Measurements from ENCODE around the gene GIT2. TPM values are rescaled to one million over a fixed set of nuclear protein-coding genes. Genes with fewer than 3 reads are reported as not detected.

The GIT2 gene
- total RNA-seq (100 to 1,000 TPM in 1 of 2 experiments, 10 to 100 TPM in 1; 99.0 to 102 TPM), polyA plus RNA-seq (10 to 100 TPM; 54.9 to 67.4 (median 57.6) TPM), total RNA-seq (91.5 to 157 (median 112) reads per million in 6 experiments)

- Mint-ChIP-seq H3K36me3 (peaks cover 0 to 15% (median 0%) of the 10 kb centered on the region in 3 donors), H3K4me3 (peak within 1 kb of the TSS; percentile 93 to 98 (median 96)), H3K4me1 (peaks cover 27 to 79% (median 60%) of the 10 kb centered on the region in 4 donors), H3K27me3 (no peaks in the 10 kb centered on the region), H3K9me3 (no peaks in the 10 kb centered on the region), H3K27ac (peak within 1 kb of the TSS; percentile 84 to 99 (median 96))
- ATAC-seq, result peak; percentile 80 to 86
- peak; percentile 83 to 98 (median 93) for DNase-seq
- POLR2A ChIA-PET, result interaction anchor here (0.5 to 1.6 kb wide), 3 partner anchors 8 to 423 kb away, joined by 3 to 4 read pairs (median 4); partner anchors contain the start of genes MMAB and MVK
These were observed at the start of gene GIT2 for GRCh38 chr12:109995686-109996482. TSS of gene GIT2 (minus strand) at chr12:109996368. CDS start at chr12:109996224, 144 bp downstream.

GRCh38 chr12:110042264-110042663 is 46.1 kb upstream of the GIT2 start:
- Mint-ChIP-seq H3K4me1 (peaks cover 20 to 56% (median 42%) of the 10 kb centered on the region in 4 donors), H3K27ac (peak overlapping the region in 6 of 10 donors; percentile 35 to 87 (median 64)), H3K4me3 (no peak overlapping the region), H3K27me3 (no peaks in the 10 kb centered on the region), H3K36me3 (peaks cover 0 to 38% (median 6%) of the 10 kb centered on the region in 3 donors), H3K9me3 (no peaks in the 10 kb centered on the region)
- DNase-seq (no peak), ATAC-seq (no peak)
- POLR2A ChIA-PET, result no interaction called here

GRCh38 chr12:110039085-110039807 is 43.1 kb upstream of the GIT2 start:
- no peaks in the 10 kb centered on the region for H3K27me3 Mint-ChIP-seq
- peak; percentile 74 to 91 for ATAC-seq
- H3K36me3 Mint-ChIP-seq, result peaks cover 0 to 55% (median 12%) of the 10 kb centered on the region in 3 donors
- POLR2A ChIA-PET, result interaction anchor here (1.1 kb wide), 1 partner anchor 40 kb away, joined by 4 read pairs; the partner anchor contains the start of gene ANKRD13A
- peaks cover 28 to 40% (median 34%) of the 10 kb centered on the region in 4 donors for H3K4me1 Mint-ChIP-seq
- peak overlapping the region; percentile 76 to 94 (median 90) for H3K27ac Mint-ChIP-seq
- DNase-seq, result peak in 6 of 10 donors; percentile 12 to 66 (median 28)
- H3K9me3 Mint-ChIP-seq, result no peaks in the 10 kb centered on the region
- peak overlapping the region in 7 of 10 donors; percentile 22 to 41 (median 33) for H3K4me3 Mint-ChIP-seq

GRCh38 chr12:110038741-110039084 is 42.5 kb upstream of the GIT2 start:
- H3K4me3 Mint-ChIP-seq, result peak overlapping the region in 1 of 10 donors; percentile 35
- DNase-seq (no peak), ATAC-seq (no peak)
- H3K27me3 Mint-ChIP-seq, result no peaks in the 10 kb centered on the region
- H3K27ac Mint-ChIP-seq, result peak overlapping the region; percentile 36 to 94 (median 88)
- no peaks in the 10 kb centered on the region for H3K9me3 Mint-ChIP-seq
- POLR2A ChIA-PET, result interaction anchor here (1.9 kb wide), 1 partner anchor 9 kb away, joined by 8 read pairs; no protein-coding TSS in a partner anchor
- peaks cover 28 to 37% (median 33%) of the 10 kb centered on the region in 4 donors for H3K4me1 Mint-ChIP-seq
- H3K36me3 Mint-ChIP-seq, result peaks cover 0 to 57% (median 15%) of the 10 kb centered on the region in 3 donors

- H3K36me3 Mint-ChIP-seq, result peaks cover 5 to 59% (median 11%) of the 10 kb centered on the region in 3 donors
- no peaks in the 10 kb centered on the region for H3K9me3 Mint-ChIP-seq
- ATAC-seq, result no peak
- H3K27ac Mint-ChIP-seq, result peak overlapping the region in 4 of 10 donors; percentile 44 to 67 (median 48)
- H3K27me3 Mint-ChIP-seq, result no peaks in the 10 kb centered on the region
- H3K4me3 Mint-ChIP-seq, result no peak overlapping the region
- DNase-seq, result no peak
- POLR2A ChIA-PET, result interaction anchor here (1.9 kb wide), 1 partner anchor 10 kb away, joined by 8 read pairs; no protein-coding TSS in a partner anchor
- peaks cover 21 to 28% (median 24%) of the 10 kb centered on the region in 4 donors for H3K4me1 Mint-ChIP-seq
These were observed 41.1 kb upstream of the GIT2 start for GRCh38 chr12:110037315-110037714.

GRCh38 chr12:110035534-110036104 is 39.5 kb upstream of the GIT2 start:
- Mint-ChIP-seq H3K4me1 (peaks cover 19 to 28% (median 21%) of the 10 kb centered on the region in 4 donors), H3K27ac (peak overlapping the region in 4 of 10 donors; percentile 27 to 81 (median 56)), H3K27me3 (no peaks in the 10 kb centered on the region), H3K4me3 (no peak overlapping the region), H3K36me3 (peaks cover 5 to 66% (median 9%) of the 10 kb centered on the region in 3 donors), H3K9me3 (no peaks in the 10 kb centered on the region)
- POLR2A ChIA-PET, result interaction anchor here (0.6 kb wide), 1 partner anchor 12 kb away, joined by 3 read pairs; no protein-coding TSS in a partner anchor
- no peak for DNase-seq
- no peak for ATAC-seq

- Mint-ChIP-seq H3K9me3 (no peaks in the 10 kb centered on the region), H3K27me3 (no peaks in the 10 kb centered on the region), H3K36me3 (peaks cover 5 to 79% (median 9%) of the 10 kb centered on the region in 3 donors), H3K4me1 (peaks cover 3 to 11% (median 7%) of the 10 kb centered on the region in 4 donors), H3K4me3 (no peak overlapping the region), H3K27ac (peak overlapping the region in 3 of 10 donors; percentile 32 to 76 (median 56))
- POLR2A ChIA-PET, result no interaction called here
- DNase-seq, result no peak
- ATAC-seq, result no peak
These were observed 37.7 kb upstream of the GIT2 start for GRCh38 chr12:110033888-110034287.

- Mint-ChIP-seq H3K4me3 (no peak overlapping the region), H3K9me3 (no peaks in the 10 kb centered on the region), H3K27me3 (no peaks in the 10 kb centered on the region), H3K36me3 (peaks cover 5 to 86% (median 13%) of the 10 kb centered on the region in 3 donors), H3K4me1 (peaks cover 0 to under 1% (median under 1%) of the 10 kb centered on the region in 4 donors), H3K27ac (peak overlapping the region in 1 of 10 donors; percentile 20)
- ATAC-seq (no peak), DNase-seq (no peak)
- POLR2A ChIA-PET, result interaction anchor here (0.5 to 0.6 kb wide), 2 partner anchors 8 to 110 kb away, joined by 4 to 5 read pairs; no protein-coding TSS in a partner anchor
These were observed 33.2 kb upstream of the GIT2 start for GRCh38 chr12:110029290-110029815.

GRCh38 chr12:110028323-110028722 is 32.2 kb upstream of the GIT2 start:
- Mint-ChIP-seq H3K4me1 (no peaks in the 10 kb centered on the region), H3K27me3 (no peaks in the 10 kb centered on the region), H3K4me3 (no peak overlapping the region), H3K9me3 (no peaks in the 10 kb centered on the region), H3K36me3 (peaks cover 5 to 85% (median 9%) of the 10 kb centered on the region in 3 donors), H3K27ac (peak overlapping the region in 2 of 10 donors; percentile 21 to 82)
- ATAC-seq (no peak), DNase-seq (no peak)
- POLR2A ChIA-PET, result interaction anchor here (0.6 kb wide), 1 partner anchor 111 kb away, joined by 5 read pairs; no protein-coding TSS in a partner anchor

- Mint-ChIP-seq H3K4me1 (peaks cover 0 to 6% (median 0%) of the 10 kb centered on the region in 4 donors), H3K27ac (peak overlapping the region in 1 of 10 donors; percentile 50), H3K4me3 (no peak overlapping the region), H3K36me3 (peaks cover 0 to 90% (median 28%) of the 10 kb centered on the region in 3 donors), H3K27me3 (no peaks in the 10 kb centered on the region), H3K9me3 (no peaks in the 10 kb centered on the region)
- ATAC-seq (no peak), DNase-seq (no peak)
- POLR2A ChIA-PET, result interaction anchor here (0.6 kb wide), 1 partner anchor 12 kb away, joined by 3 read pairs; no protein-coding TSS in a partner anchor
These were observed 27.9 kb upstream of the GIT2 start for GRCh38 chr12:110024051-110024450.

- peaks cover 4 to 90% (median 32%) of the 10 kb centered on the region in 3 donors for H3K36me3 Mint-ChIP-seq
- no peak overlapping the region for H3K4me3 Mint-ChIP-seq
- no peaks in the 10 kb centered on the region for H3K27me3 Mint-ChIP-seq
- peak overlapping the region in 2 of 10 donors; percentile 19 to 60 for H3K27ac Mint-ChIP-seq
- DNase-seq, result no peak
- H3K9me3 Mint-ChIP-seq, result no peaks in the 10 kb centered on the region
- POLR2A ChIA-PET, result interaction anchor here (0.6 to 1.2 kb wide), 2 partner anchors 13 to 20 kb away, joined by 3 read pairs; no protein-coding TSS in a partner anchor
- ATAC-seq, result no peak
- peaks cover 0 to 6% (median 0%) of the 10 kb centered on the region in 4 donors for H3K4me1 Mint-ChIP-seq
These were observed 27.2 kb upstream of the GIT2 start for GRCh38 chr12:110023059-110023980.

Data from naive thymus-derived CD8-positive, alpha-beta T cell (primary cell).